HG03039 (cell line): ENCODE measurements around the gene GLG1.
"Not testable (repeated sequence)": the region's sequence is repeated elsewhere in the genome, so short reads cannot be mapped to it uniquely, and the experiment has no call there.

Experiments used
- ATAC-seq: cut with Tn5 transposase; IDR thresholded peaks from one replicate; pipeline ENCODE4 v1.9.1; 2021; ENCODE audit warnings: mild to moderate bottlenecking, moderate library complexity; ENCODE audit not compliant: unreplicated experiment

Gene GLG1

DNA sequence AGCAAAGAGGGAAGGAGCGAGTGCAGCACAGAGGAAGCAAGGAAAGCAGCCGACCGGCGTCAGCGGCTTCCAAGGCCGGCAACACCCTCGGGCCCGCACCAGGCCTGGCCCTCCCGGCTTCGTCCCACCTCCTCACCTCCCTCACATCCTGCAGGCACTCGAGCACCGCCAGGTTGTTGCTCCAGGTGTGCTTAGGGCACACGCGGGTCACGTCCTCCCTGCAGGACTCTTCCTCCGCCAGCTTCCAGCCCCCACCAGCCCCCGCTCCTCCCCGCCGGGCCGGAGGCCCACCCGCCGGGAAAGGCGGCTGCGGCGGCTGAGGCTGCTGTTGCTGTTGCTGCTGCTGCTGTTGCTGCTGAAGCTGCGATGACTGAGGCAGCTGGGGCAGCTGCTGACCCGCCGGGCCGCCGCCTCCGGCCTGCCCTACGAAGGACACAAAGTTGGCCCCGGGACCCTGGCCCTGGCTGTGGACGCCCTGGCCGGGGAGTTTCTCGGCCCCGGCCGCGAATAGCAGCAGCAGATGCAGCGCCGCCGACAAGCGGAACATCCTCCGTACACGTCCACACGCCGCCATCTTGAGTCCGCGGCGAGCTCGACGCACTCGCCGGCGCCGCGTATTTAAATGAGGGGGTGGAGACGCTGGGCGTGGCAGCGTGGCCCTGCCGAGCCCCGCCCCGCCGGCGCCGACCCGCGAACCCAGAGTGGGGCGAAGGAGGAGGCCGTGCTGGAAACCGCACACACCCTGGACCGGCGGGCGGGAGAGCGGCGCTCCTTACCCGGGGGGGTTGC lies at the start of gene GLG1:
Gene GLG1 (minus strand): TSS at position 594 of the 789 bp plus-strand sequence. CDS start 20 bp downstream, at position 574.
- peak; percentile 97 for ATAC-seq

DNA sequence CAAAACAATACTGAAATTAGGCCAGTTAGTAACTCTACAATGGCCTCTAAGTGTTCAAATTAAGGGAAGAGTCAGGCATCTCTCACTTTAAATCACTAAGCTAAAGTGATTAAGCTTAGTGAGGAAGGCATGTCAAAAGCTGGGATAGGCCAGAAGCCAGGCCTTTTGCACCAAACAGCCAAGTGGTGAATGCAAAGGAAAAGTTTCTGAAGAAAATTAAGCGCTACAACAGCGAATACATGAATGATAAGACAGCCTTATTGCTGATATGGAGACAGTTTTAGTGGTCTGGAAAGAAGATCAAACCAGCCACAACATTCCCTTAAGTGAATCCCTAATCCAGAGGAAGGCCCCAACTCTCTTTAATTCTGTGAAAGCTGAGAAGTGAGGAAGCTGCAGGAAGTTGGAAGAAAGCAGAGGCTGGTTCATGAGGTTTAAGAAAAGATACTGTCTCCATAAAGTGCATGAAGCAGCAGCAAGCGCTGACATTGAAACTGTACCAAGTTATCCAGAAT lies 47.7 kb upstream of the GLG1 start:
- no peak for ATAC-seq

DNA sequence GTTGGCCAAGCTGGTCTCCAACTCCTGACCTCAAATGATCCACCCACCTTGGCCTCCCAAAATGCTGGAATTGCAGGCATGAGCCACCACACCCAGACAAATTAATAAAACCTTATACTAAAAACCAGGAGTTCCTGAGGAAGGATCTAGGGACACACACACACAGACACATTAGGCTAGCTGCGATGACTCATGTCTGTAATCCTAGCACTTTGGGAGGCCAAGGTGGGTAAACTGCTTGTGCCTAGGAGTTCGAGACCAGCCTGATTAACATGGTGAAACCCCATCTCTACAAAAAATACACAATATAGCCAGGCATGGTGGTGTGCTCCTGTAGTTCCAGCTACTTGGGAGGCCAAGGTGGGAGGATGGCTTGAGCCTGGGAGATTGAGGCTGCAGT lies 46.0 kb upstream of the GLG1 start:
- not testable (repeated sequence) for ATAC-seq

DNA sequence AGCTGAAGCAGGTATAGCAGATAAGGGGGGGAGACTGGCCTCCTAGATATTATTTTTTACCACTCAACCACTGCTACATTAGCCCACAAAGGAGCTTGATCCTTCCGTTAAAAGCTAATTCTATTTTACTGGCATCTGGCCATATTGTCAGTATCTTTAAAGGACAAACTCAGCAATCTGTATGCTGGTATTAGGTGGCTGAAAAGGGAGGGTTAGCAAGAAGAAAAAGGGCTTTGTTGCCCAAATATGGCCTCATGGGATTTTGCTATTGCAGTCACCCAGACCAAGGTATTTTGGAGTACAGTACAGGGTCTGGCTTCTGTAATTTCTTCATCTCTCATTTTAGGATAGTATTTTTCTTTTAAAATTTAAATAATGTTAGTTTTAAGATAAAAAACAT lies 45.3 kb upstream of the GLG1 start:
- no peak for ATAC-seq

DNA sequence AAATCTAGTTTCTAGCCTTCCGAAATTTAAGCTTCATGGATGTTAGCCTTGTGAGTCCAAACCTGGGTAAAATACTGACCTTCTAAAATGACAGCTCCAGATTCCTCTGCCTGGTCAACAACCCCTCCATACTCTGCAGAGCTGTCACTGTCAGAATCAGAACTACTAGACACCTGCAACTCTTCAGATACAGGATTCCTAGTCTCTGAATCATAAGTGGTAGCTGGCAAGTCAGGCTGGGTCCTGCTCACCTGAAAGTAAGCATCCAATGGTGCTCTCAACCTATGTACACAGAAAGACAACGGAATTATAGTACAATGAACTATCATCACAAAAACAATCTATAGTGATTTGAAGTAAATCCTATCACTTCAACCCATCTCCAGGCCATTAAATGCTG lies 44.9 kb upstream of the GLG1 start:
- ATAC-seq: no peak

DNA sequence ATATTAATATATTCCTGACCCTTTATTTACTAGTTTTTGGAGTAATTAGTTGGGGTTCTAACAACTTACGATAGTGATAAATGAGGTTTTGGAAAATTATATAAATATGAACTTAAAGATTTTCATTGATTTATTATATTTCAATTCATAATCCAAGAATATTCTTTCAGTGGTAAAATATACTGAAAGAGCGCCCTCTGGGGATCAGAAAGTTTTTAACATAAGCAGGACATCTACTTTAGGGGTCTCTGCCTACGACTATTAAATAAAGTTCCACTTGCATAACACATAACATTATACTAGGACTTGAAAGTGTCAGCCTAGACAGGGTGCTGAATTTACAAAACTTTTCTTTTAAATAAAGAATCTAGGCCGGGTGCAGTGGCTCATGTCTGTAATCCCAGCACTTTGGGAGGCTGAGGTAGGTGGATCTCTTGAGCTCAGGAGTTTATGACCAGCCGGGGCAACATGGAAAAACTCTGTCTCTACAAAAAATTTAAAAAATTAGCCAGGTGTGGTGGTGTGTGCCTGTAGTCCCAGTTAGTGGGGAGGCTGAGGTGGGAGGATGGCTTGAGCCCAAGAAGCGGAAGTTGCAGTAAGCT lies 44.2 kb upstream of the GLG1 start:
- ATAC-seq: no peak

DNA sequence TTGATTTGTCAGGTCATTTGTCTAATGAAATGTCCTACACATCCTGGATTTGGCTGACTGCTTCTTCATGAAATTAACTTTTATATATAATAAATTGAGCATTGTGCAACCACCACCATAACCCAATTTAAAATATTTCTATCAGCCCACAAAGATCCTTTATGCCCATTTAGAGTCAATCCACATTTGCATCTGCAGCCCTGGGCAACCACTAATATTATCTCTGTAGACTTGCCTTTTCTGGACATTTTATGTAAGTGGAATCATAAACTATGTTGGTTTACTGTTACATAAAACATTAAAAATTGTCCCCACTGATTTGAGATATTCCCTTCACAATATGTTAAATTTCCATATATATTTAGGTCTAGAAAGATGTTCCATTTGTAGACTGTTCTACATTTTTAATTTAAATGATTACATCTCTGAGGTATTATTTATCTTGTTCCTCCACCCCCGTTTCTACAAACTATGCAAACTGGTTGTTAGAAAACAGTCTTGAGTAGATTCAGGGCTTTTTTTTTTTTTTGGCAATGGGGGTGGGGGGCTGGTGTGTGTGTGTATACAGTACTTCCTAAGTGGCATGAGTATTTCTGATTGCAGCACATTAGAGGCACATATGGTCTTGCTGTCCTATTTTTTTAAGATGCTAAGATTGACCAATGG lies 43.1 kb upstream of the GLG1 start:
- ATAC-seq: no peak

DNA sequence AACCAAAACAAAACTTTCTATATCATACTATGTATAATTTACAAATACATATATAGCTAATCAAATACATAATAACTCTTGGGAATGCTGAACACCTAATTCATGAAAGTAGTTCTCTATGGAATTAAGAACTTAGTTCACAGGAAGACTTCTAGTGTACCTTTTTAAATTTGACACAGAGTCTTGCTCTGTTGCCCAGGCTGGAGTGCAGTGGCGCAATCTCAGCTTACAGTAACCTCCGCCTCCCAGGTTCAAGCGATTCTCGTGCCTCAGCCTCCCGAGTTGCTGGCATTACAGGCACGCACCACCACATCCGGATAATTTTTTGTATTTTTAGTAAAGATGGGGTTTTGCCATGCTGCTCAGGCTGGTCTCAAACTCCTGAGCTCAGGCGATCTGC lies 35.1 kb upstream of the GLG1 start:
- ATAC-seq: no peak

DNA sequence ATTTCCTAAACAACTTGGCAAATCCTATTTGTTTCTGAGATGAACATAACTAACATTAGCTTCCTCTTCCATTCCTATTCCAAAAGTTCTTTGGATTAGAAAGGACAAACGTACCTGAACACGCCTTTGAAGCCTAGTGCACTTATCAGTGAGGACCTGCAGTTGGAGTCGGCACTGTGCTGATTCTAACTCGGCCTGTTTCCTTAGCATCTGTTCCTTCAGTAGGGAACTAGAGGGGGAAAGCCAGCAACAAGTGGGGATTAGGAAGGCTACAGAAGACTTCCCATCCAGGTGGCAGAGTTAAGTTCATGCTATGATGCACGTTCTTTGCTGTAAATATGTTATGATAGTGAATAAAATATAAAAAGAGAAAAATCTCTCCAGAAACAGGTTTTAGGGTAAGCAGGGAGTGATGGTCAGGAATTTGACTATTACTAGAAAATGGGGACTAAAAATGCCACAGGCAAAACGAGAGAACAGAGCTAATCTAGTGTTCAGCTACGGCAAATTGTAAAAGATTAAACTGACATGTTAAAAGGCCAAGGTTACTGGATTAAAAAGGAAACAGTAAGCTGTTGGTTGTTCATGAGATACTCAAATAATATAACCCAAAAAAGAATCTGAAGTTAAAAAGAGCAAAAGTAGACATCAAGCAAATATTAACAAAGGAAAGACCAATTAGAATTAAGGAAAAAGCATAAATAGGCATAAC lies 31.0 kb upstream of the GLG1 start:
- no peak for ATAC-seq

DNA sequence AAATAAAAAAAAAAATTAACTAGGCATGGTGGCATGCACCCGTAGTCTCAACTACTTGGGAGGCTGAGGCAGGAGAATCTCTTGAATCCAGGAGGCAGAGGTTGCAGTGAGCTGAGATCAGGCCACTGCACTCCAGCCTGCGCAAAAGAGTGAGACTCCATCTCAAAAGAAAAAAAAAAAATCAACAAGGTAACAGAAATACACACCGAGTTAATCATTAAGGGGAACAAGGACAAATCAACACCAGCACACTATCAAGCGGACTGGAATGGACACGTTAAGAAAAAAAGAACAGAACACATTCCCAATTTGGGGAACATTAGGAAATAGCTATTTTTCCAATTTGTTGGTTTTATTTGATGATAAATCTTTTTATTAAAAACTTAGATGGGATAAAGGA lies 28.4 kb upstream of the GLG1 start:
- ATAC-seq: no peak

DNA sequence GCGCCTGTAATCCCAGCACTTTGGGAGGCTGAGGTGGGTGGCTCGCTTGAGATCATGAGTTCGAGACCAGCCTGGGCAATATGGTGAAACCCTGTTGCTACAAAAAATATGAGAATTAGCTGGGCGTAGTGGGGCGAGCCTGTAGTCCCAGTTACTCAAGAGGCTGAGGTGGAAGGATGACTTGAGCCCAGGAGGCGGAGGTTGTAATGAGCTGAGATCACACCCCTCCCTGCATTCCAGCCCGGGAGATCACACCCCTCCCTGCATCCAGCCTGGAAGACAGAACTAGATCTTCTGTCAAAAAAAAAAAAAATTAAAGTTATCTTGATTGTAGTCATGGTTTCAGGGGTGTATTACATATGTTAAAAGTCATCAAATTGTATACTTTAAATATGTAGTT lies 26.8 kb upstream of the GLG1 start:
- no peak for ATAC-seq

DNA sequence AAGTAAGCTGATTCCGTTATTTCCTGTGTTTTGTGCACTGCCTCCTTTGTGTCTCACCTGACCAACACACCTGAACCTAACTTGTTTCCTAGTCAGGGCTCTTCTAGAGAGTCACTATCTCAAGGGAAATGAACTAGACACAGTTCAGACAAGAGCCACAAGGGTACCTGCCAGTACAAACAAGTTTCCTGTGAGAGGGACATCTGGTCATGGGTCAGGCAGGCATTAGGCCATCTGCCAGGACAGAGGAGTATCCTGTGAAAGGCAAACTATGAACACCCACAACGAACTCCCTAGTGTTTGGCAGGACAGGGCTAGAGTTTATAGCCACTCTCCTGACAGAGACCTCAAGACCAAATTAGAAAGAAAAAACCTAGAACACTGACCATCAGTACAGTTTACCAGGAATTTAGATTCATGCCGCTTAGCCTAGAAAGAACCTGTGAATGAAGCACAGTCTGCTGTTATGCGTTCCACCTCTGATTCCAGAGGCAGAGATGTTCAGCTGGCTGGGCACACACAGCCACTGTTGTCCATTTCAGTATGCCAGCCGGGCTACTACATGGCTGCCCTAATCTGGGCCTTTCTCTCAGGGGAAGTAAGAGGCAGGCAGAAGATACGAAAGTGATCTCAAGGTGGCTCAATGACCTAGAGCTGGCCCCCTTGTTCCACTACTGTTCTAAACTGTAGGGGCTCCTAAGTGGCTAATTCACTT lies 20.7 kb upstream of the GLG1 start:
- ATAC-seq: no peak

DNA sequence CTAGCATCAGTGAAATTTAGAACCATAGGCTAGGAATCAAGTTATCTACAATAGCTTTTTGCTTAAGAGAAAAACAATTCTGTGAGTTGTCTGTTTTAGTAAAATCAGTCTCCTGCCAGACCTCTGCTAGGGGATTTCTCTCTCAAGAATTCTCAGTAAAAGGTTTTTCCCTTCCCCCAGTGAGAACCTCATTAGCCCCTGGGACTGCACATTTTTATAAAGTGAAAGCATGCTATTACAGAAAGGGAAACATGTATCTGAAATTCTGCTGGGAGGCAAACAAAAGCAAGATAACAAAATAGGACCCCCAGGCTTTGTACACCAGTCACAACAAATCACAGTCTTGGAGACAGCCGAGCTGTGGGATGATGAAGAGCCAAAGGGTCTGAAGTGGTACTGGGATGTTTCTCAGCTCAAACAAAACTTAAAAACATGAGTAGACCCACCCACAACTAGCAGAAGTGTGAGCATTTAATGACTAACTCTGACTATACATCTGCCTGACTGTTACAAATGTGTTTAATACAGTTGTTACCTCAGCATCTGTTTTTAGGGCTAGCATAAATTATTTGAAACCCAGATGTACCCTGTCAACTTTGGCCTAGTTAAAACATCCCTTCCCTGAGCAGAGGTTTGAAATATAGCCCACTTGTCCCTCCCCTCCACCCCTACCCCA lies 20.0 kb upstream of the GLG1 start:
- ATAC-seq: no peak

DNA sequence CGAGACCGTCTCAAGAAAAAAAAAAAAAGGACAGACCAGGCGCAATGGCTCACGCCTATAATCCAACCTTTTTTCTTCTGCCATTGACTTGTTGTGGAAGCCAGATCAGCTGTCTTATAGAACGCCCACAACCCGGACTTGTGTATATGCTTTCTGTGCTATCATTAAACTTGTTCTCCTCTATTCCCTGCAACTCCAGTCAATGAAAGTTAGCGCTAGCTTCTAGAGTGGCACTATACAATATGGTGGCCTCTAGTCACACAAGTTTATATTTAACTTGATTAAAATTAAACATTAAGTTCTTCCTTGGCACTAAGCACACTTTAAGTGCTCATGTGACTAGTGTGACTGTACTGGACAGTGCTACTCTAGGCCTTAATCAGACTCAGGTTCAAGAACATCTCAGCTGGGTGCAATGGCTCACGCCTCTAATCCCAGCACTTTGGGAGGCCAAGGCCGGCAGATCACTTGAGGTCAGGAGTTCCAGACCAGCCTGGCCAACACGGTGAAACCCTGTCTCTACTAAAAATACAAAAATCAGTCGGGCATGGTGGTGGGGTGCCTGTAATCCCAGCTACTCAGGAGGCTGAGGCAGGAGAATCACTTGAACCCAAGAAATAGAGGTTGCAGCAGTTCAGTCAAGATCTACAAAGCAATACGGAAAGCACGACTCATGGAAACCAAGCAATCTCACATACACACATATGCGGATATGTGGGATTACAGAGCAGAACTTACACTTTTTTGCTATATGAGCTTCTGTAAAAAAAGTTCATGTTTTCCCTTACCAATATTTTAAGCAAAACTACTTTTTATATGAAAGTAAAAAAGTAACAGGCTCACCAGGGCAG lies 18.8 kb upstream of the GLG1 start:
- ATAC-seq: no peak

DNA sequence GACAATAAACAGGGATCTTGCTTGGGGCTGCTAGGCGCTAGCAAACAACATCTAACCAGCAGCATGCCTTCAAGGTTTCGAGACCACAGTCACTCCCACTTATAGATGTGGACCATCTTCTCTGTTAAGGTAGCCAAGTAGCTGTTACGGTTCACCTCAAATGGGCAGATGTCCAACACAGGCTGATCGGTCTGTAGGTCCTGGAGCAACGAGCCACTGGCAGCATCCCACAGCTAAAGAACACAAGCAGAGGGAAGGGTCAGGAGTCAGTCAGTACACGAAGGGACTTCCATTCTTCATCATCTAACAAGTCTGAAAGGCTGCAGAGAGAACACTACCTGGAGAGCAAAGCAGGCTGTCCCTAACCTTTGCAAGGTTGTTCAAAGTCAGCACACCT lies 16.9 kb upstream of the GLG1 start:
- ATAC-seq: no peak

DNA sequence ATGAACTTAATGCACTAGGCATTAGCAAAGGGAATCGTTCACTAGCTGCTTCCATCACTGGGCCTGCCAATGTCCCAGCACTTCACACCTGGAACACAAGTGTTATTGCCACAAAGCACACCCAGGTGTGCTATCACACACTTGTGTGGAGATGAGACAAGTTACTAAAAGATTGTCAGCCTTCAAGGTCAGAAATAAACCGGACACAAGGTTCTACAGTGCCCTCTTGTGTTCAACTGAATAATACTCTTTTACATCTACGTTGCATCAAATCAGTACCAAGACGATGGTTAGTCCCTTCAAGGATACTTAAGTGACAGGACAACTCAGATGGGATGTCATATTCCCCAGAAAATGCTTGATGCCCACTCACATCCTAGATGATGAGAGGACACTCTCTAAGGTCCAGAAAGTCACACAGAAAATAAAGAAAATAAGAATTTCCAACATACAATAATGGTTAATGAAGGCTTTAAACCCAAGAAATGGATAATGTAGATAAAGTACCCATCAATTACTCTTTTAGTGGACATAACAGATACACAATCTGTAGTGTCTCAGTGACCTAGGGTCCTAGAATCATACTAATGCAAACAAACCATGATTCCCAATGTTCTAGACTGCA lies 16.4 kb upstream of the GLG1 start:
- no peak for ATAC-seq

DNA sequence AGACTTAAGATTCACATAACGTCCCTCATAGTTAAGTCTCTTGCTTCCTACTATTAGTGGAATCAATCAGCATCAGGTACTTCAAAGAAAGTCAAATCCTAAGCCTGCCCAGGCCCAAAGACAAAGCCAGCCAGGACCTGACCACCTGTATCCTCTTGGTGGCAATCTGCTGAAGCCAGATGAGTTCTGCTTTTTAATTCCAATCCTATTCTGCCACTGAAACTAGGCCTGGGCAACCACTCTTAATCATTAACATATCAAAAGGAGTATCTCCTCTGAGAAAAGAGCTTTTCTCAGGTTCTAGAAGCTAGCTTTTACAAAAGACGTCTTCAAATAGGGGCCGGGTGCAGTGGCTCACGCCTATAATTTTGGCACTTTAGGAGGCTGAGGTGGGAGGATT lies 15.1 kb upstream of the GLG1 start:
- no peak for ATAC-seq

DNA sequence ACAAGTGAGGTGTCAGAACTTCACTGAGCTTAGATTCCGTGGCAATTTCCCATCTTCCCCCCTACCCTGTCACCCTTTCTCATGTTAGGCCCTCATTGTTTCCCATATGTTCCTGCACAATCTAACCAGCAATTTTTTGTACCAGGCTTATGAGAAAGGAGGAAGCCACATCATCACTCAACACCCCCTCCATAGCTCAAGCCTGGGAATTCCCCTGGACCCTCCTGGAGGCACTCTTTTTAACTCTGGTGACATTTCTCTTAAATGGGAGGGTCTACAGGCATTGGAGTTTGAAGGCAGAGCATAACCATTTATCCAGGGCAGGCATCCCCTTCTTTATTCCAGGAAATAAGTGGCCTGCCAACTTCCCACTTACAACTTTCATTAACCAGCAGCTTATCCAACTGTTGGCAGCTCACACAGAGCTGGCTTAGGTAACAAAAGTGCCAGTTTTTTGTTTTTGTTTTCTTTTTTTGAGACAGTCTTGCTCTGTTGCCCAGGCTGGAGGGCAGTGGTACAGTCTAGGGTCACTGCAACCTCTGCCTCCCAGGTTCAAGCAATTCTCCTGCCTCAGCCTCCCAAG lies 10.4 kb upstream of the GLG1 start:
- no peak for ATAC-seq
